Pons (tissue), 1 donor: ENCODE data around the gene ACTA2.

Experiments
- DNase-seq: peaks from one replicate; pipeline ENCODE4 v3.0.0-alpha.2; 2016; ENCODE audit warnings: low spot score

ACTA2 gene

GRCh38 chr10:88892222-88892967, 60.2 kb downstream of the ACTA2 start:
- no peak for DNase-seq

- DNase-seq: no peak
Measured at GRCh38 chr10:88890681-88891381, 61.7 kb downstream of the ACTA2 start.

- no peak for DNase-seq
Measured at GRCh38 chr10:88889559-88890337, 62.8 kb downstream of the ACTA2 start.

GRCh38 chr10:88888810-88889445, 63.6 kb downstream of the ACTA2 start:
- DNase-seq: no peak

GRCh38 chr10:88886557-88886956, 66.0 kb downstream of the ACTA2 start:
- DNase-seq: no peak
